HEK293 (cell line): ENCODE data around the gene PPP1R14B.

Source experiments
- CTCF ChIA-PET: fragments of 350-600 bp; formaldehyde crosslinking; extraction: SDS; loops from one replicate; lab custom pipeline; 2021; ENCODE audit warnings: antibody characterized with exemption; lab: Yijun Ruan, JAX
- POLR2A ChIA-PET: fragments of 300-600 bp; formaldehyde crosslinking; extraction: SDS; loops from one replicate; lab custom pipeline; 2020; ENCODE audit warnings: antibody characterized with exemption, inconsistent platforms; lab: Yijun Ruan, JAX
- H3K27ac ChIP-seq: fragments of 200-500 bp; sonication (Bioruptor generic); 2 replicates; pipeline ENCODE4 v1.5.1; 2014; ENCODE audit warnings: low read depth, low read length, control low read depth, inconsistent platforms; ENCODE audit errors: extremely low read depth
- H3K36me3 ChIP-seq, 2 experiments: fragments of 200-500 bp in 1 of 2; sonication (Bioruptor generic) in 1 of 2; 1 replicate in 1 of 2; 2 replicates in 1 of 2; pipeline ENCODE4 v1.5.1; 2014 to 2017; ENCODE audit warnings: inconsistent platforms in 2 of 2, low read length in 2 of 2; ENCODE audit not compliant: control insufficient read depth in 2 of 2, insufficient read depth in 1 of 2
- H3K4me1 ChIP-seq: fragments of 200-500 bp; sonication (Bioruptor generic); 2 replicates; pipeline ENCODE4 v1.5.1; 2014; ENCODE audit warnings: mild to moderate bottlenecking, low read length, inconsistent platforms; ENCODE audit not compliant: control insufficient read depth, insufficient read depth
- H3K4me3 ChIP-seq: 2 replicates; pipeline ENCODE4 v1.5.1; 2011; ENCODE audit warnings: low read depth, mild to moderate bottlenecking, control low read depth, low read length, moderate library complexity
- H3K9me3 ChIP-seq: fragments of 200-500 bp; sonication (Bioruptor generic); 2 replicates; pipeline ENCODE4 v1.5.1; 2014; ENCODE audit warnings: low read depth, low read length, inconsistent platforms; ENCODE audit not compliant: control insufficient read depth, insufficient read depth
- GLIS2 ChIP-seq: fragments of 450-650 bp; formaldehyde crosslinking; IDR thresholded peaks from 2 replicates; pipeline ENCODE4 v1.5.1; 2016; ENCODE audit warnings: missing biosample characterization, missing genetic modification characterization
- HIC1 ChIP-seq: fragments of 450-650 bp; formaldehyde crosslinking; IDR thresholded peaks from 2 replicates; pipeline ENCODE4 v1.5.1; 2016; ENCODE audit warnings: missing biosample characterization, missing genetic modification characterization
- IKZF3 ChIP-seq: fragments of 450-650 bp; IDR thresholded peaks from 2 replicates; pipeline ENCODE4 v1.5.0; 2018; ENCODE audit warnings: missing biosample characterization, mild to moderate bottlenecking, missing genetic modification characterization, moderate library complexity
- KLF1 ChIP-seq: fragments of 450-650 bp; formaldehyde crosslinking; IDR thresholded peaks from 2 replicates; pipeline ENCODE4 v1.5.1; 2016; ENCODE audit warnings: missing biosample characterization, missing genetic modification characterization
- KLF8 ChIP-seq: fragments of 450-650 bp; formaldehyde crosslinking; IDR thresholded peaks from 2 replicates; pipeline ENCODE4 v1.5.1; 2016; ENCODE audit warnings: missing biosample characterization, missing genetic modification characterization
- MYNN ChIP-seq: fragments of 450-650 bp; formaldehyde crosslinking; IDR thresholded peaks from 2 replicates; pipeline ENCODE4 v1.5.1; 2016; ENCODE audit warnings: missing biosample characterization, missing genetic modification characterization, borderline replicate concordance
- SCRT1 ChIP-seq: fragments of 450-650 bp; formaldehyde crosslinking; IDR thresholded peaks from 2 replicates; pipeline ENCODE4 v1.5.1; 2016; ENCODE audit warnings: missing biosample characterization, missing genetic modification characterization, borderline replicate concordance
- SP3 ChIP-seq: fragments of 450-650 bp; formaldehyde crosslinking; IDR thresholded peaks from 2 replicates; pipeline ENCODE4 v1.5.1; 2016; ENCODE audit warnings: missing biosample characterization, missing genetic modification characterization
- ZBTB10 ChIP-seq: fragments of 450-650 bp; formaldehyde crosslinking; IDR thresholded peaks from 2 replicates; pipeline ENCODE4 v1.5.1; 2016; ENCODE audit warnings: missing biosample characterization, missing genetic modification characterization
- ZBTB20 ChIP-seq: fragments of 450-650 bp; formaldehyde crosslinking; IDR thresholded peaks from 2 replicates; pipeline ENCODE4 v1.5.1; 2016; ENCODE audit warnings: missing biosample characterization, missing genetic modification characterization
- ZBTB48 ChIP-seq: fragments of 450-650 bp; formaldehyde crosslinking; IDR thresholded peaks from 2 replicates; pipeline ENCODE4 v1.5.1; 2016; ENCODE audit warnings: missing biosample characterization, missing genetic modification characterization
- ZBTB7A ChIP-seq: fragments of 450-650 bp; formaldehyde crosslinking; IDR thresholded peaks from 2 replicates; pipeline ENCODE4 v1.5.1; 2016; ENCODE audit warnings: low read depth, missing biosample characterization, missing genetic modification characterization
- ZFP41 ChIP-seq: fragments of 450-650 bp; formaldehyde crosslinking; IDR thresholded peaks from 2 replicates; pipeline ENCODE4 v1.5.1; 2016; ENCODE audit warnings: missing biosample characterization, missing genetic modification characterization, borderline replicate concordance
- ZNF10 ChIP-seq: fragments of 450-650 bp; formaldehyde crosslinking; IDR thresholded peaks from 2 replicates; pipeline ENCODE4 v1.5.1; 2017; ENCODE audit warnings: missing biosample characterization, missing genetic modification characterization
- ZNF239 ChIP-seq: fragments of 450-650 bp; formaldehyde crosslinking; IDR thresholded peaks from 2 replicates; pipeline ENCODE4 v1.5.1; 2016; ENCODE audit warnings: missing biosample characterization, missing genetic modification characterization
- ZNF292 ChIP-seq: fragments of 450-650 bp; formaldehyde crosslinking; IDR thresholded peaks from 2 replicates; pipeline ENCODE4 v1.5.1; 2016; ENCODE audit warnings: low read depth, missing biosample characterization, missing genetic modification characterization, borderline replicate concordance
- ZNF561 ChIP-seq: fragments of 450-650 bp; IDR thresholded peaks from 2 replicates; pipeline ENCODE4 v1.5.1; 2018; ENCODE audit warnings: missing biosample characterization, missing genetic modification characterization, borderline replicate concordance
- ZNF621 ChIP-seq: fragments of 450-650 bp; formaldehyde crosslinking; IDR thresholded peaks from 2 replicates; pipeline ENCODE4 v1.5.1; 2017; ENCODE audit warnings: missing biosample characterization, missing genetic modification characterization
- ZNF629 ChIP-seq: fragments of 450-650 bp; formaldehyde crosslinking; IDR thresholded peaks from 2 replicates; pipeline ENCODE4 v1.5.1; 2017; ENCODE audit warnings: missing biosample characterization, missing genetic modification characterization
- ZNF791 ChIP-seq: fragments of 450-650 bp; formaldehyde crosslinking; IDR thresholded peaks from 2 replicates; pipeline ENCODE4 v1.5.1; 2016; ENCODE audit warnings: missing biosample characterization, missing genetic modification characterization

PPP1R14B gene

GRCh38 chr11:64253481-64253880 is 6.7 kb upstream of the PPP1R14B start:
- H3K36me3 ChIP-seq, result peaks cover 0 to 33% of the 10 kb centered on the region in 2 experiments; a peak in 2 of 3 replicates
- POLR2A ChIA-PET, result interaction anchor here (1.0 to 1.6 kb wide), 3 partner anchors 12 to 68 kb away, joined by 3 to 4 read pairs (median 3); partner anchors contain the start of genes FKBP2 and STIP1
- TF ChIP-seq SCRT1, result no peak
- no peak for TF ChIP-seq ZFP41 (tag by site-specific recombination)
- TF ChIP-seq ZNF239, result no peak
- TF ChIP-seq ZNF621 (tag by site-specific recombination), result no peak
- TF ChIP-seq ZNF791, result no peak
- TF ChIP-seq MYNN (tag by site-specific recombination), result no peak

GRCh38 chr11:64253043-64253442 is 6.3 kb upstream of the PPP1R14B start:
- POLR2A ChIA-PET, result interaction anchor here (0.5 to 4.2 kb wide), 8 partner anchors 10 to 68 kb away, joined by 3 to 52 read pairs (median 4); partner anchors contain the start of genes FKBP2 and STIP1
- Histone ChIP-seq H3K27ac (no peak overlapping the region), H3K36me3 (peaks cover 0 to 28% of the 10 kb centered on the region in 2 experiments; a peak in 2 of 3 replicates), H3K4me1 (peaks cover 10% of the 10 kb centered on the region), H3K4me3 (no peak overlapping the region), H3K9me3 (no peaks in the 10 kb centered on the region)
- CTCF ChIA-PET, result interaction anchor here (3.6 kb wide), 1 partner anchor 50 kb away, joined by 48 read pairs; the partner anchor contains the start of gene CATSPERZ
- TF ChIP-seq KLF8 (peak; percentile 39; the same call in 1 of the 2 replicates), ZNF292 (tag by site-specific recombination) (no peak), ZNF629 (no peak), ZNF10 (tag by site-specific recombination) (no peak), ZNF791 (no peak), ZNF239 (no peak), ZBTB10 (tag by site-specific recombination) (no peak)

More at GRCh38 chr11:64253481-64253880, 6.7 kb upstream of the PPP1R14B start:
- Histone ChIP-seq H3K27ac (no peak overlapping the region), H3K4me1 (peaks cover 10% of the 10 kb centered on the region), H3K4me3 (no peak overlapping the region), H3K9me3 (no peaks in the 10 kb centered on the region)
- CTCF ChIA-PET, result no interaction called here

- H3K36me3 ChIP-seq, result peaks cover 0 to 27% of the 10 kb centered on the region in 2 experiments; a peak in 2 of 3 replicates
- H3K27ac ChIP-seq, result peak overlapping the region; percentile 3; the same call in 1 of the 2 replicates
- no peaks in the 10 kb centered on the region for H3K9me3 ChIP-seq
- CTCF ChIA-PET, result interaction anchor here (0.6 to 3.6 kb wide), 18 partner anchors 12 to 679 kb away, joined by 3 to 48 read pairs (median 4); partner anchors contain the start of genes BAD and CATSPERZ
- peaks cover 10% of the 10 kb centered on the region for H3K4me1 ChIP-seq
- peak overlapping the region; percentile 48 for H3K4me3 ChIP-seq
- POLR2A ChIA-PET, result interaction anchor here (0.5 to 4.2 kb wide), 11 partner anchors 8 to 1553 kb away, joined by 3 to 52 read pairs (median 4); partner anchors contain the start of genes ESRRA, FKBP2 and NUDT22
- TF ChIP-seq ZBTB10 (tag by site-specific recombination), result peak; percentile 95
- peak; percentile 93 for TF ChIP-seq GLIS2 (tag by site-specific recombination)
- TF ChIP-seq ZBTB20 (tag by site-specific recombination), result peak; percentile 20; the same call in 1 of the 2 replicates
- peak; percentile 47 for TF ChIP-seq KLF1
- TF ChIP-seq HIC1 (tag by site-specific recombination), result peak; percentile 73
- no peak for TF ChIP-seq ZNF561 (tag by site-specific recombination)
- TF ChIP-seq ZBTB7A (tag by site-specific recombination), result peak; percentile 17; the same call in 1 of the 2 replicates
- peak; percentile 79; the same call in 1 of the 2 replicates for TF ChIP-seq IKZF3 (tag by site-specific recombination)
- no peak; the same call in 1 of the 2 replicates for TF ChIP-seq ZBTB48 (tag by site-specific recombination)
- peak; percentile 54 for TF ChIP-seq SP3 (tag by site-specific recombination)
Observed at GRCh38 chr11:64252003-64252872, 5.5 kb upstream of the PPP1R14B start.
